A172 (cell line): ENCODE measurements around the gene GPR62. TPM values are rescaled to one million over a fixed set of nuclear protein-coding genes. Genes with fewer than 3 reads are reported as not detected.

Source experiments
- DNase-seq: peaks from one replicate; pipeline ENCODE4 v3.0.0-alpha.2; 2015; ENCODE audit warnings: low spot score
- total RNA-seq: library from RNA; depleted of rRNA; stranded (reverse); fragments of >200 nt; shearing (Covaris generic); gene quantifications from 2 replicates; pipeline ENCODE4 v1.2.3, GENCODE V29; 2014

Gene GPR62
- total RNA-seq, 1 experiment from 2014 or later, result not detected

GRCh38 chr3:51954105-51954504 lies 1.1 kb upstream of the GPR62 start:
- DNase-seq, result no peak

- no peak for DNase-seq
Observed at GRCh38 chr3:51954713-51955112, 468 bp upstream of the GPR62 start.

GRCh38 chr3:51955893-51956770 lies 951 bp downstream of the GPR62 start:
- DNase-seq, result no peak

- DNase-seq, result no peak
Observed at GRCh38 chr3:51957520-51958205, 2.5 kb downstream of the GPR62 start.

GRCh38 chr3:51958603-51959521 lies 3.7 kb downstream of the GPR62 start:
- DNase-seq, result no peak

- no peak for DNase-seq
Observed at GRCh38 chr3:51959651-51960050, 4.5 kb downstream of the GPR62 start.

GRCh38 chr3:51960386-51960785 lies 5.2 kb downstream of the GPR62 start:
- no peak for DNase-seq

- no peak for DNase-seq
Observed at GRCh38 chr3:51961011-51961410, 5.8 kb downstream of the GPR62 start.

GRCh38 chr3:51961602-51962569 lies 6.7 kb downstream of the GPR62 start:
- no peak for DNase-seq

- no peak for DNase-seq
Observed at GRCh38 chr3:51962854-51963530, 7.8 kb downstream of the GPR62 start.

GRCh38 chr3:51963951-51964451 lies 8.8 kb downstream of the GPR62 start:
- no peak for DNase-seq

GRCh38 chr3:51964521-51964920 lies 9.3 kb downstream of the GPR62 start:
- DNase-seq, result no peak

- no peak for DNase-seq
Observed at GRCh38 chr3:51966016-51966415, 10.8 kb downstream of the GPR62 start.

- no peak for DNase-seq
Observed at GRCh38 chr3:51966486-51966885, 11.3 kb downstream of the GPR62 start.

- DNase-seq, result no peak
Observed at GRCh38 chr3:51966922-51967383, 11.8 kb downstream of the GPR62 start.

- DNase-seq, result no peak
Observed at GRCh38 chr3:51967384-51968169, 12.4 kb downstream of the GPR62 start, which contains the start of gene PCBP4. PCBP4 (minus strand) TSS chr3:51967454; CDS start chr3:51961240, 6,214 bp downstream.

GRCh38 chr3:51968170-51968775 lies 13.1 kb downstream of the GPR62 start:
- DNase-seq, result no peak

GRCh38 chr3:51968883-51969678 lies 13.9 kb downstream of the GPR62 start:
- no peak for DNase-seq
